ENCODE data around the gene TMEM178A. TPM values are rescaled to one million over a fixed set of nuclear protein-coding genes. Genes with fewer than 3 reads are reported as not detected.
A peak's percentile ranks its signal among the peaks of the same experiment; 100 is the strongest.

TMEM178A gene
- total RNA-seq, 1 donor from 2014 or later: 9.3 TPM

- no peak overlapping the region for H3K27ac Mint-ChIP-seq
- peaks cover 3% of the 10 kb centered on the region for H3K36me3 Mint-ChIP-seq
- no peak for TF ChIP-seq CTCF (conservative IDR thresholded peaks at IDR 0.05)
- no peaks in the 10 kb centered on the region for H3K27me3 Mint-ChIP-seq
- H3K4me1 Mint-ChIP-seq (ENCODE audit: unreplicated experiment): peaks cover 8% of the 10 kb centered on the region
- peaks cover 5% of the 10 kb centered on the region for H3K9me3 Mint-ChIP-seq
- no peak overlapping the region for H3K4me3 Mint-ChIP-seq
- DNase-seq (ENCODE audit: extremely low spot score, unreplicated experiment): no peak
Observed at GRCh38 chr2:39688181-39688580, 22.5 kb downstream of the TMEM178A start.

GRCh38 chr2:39689272-39689841, 23.6 kb downstream of the TMEM178A start:
- H3K9me3 Mint-ChIP-seq: peaks cover 5% of the 10 kb centered on the region
- H3K27me3 Mint-ChIP-seq: no peaks in the 10 kb centered on the region
- TF ChIP-seq CTCF (conservative IDR thresholded peaks at IDR 0.05): no peak
- no peak overlapping the region for H3K27ac Mint-ChIP-seq
- DNase-seq (ENCODE audit: extremely low spot score, unreplicated experiment): no peak
- peaks cover 3% of the 10 kb centered on the region for H3K36me3 Mint-ChIP-seq
- H3K4me3 Mint-ChIP-seq: no peak overlapping the region
- H3K4me1 Mint-ChIP-seq (ENCODE audit: unreplicated experiment): peaks cover 8% of the 10 kb centered on the region

GRCh38 chr2:39689876-39690275, 24.2 kb downstream of the TMEM178A start:
- no peak for TF ChIP-seq CTCF (conservative IDR thresholded peaks at IDR 0.05)
- peaks cover 3% of the 10 kb centered on the region for H3K36me3 Mint-ChIP-seq
- peaks cover 4% of the 10 kb centered on the region for H3K4me1 Mint-ChIP-seq (ENCODE audit: unreplicated experiment)
- DNase-seq (ENCODE audit: extremely low spot score, unreplicated experiment): no peak
- H3K4me3 Mint-ChIP-seq: no peak overlapping the region
- no peaks in the 10 kb centered on the region for H3K27me3 Mint-ChIP-seq
- H3K27ac Mint-ChIP-seq: no peak overlapping the region
- peaks cover 5% of the 10 kb centered on the region for H3K9me3 Mint-ChIP-seq

- Mint-ChIP-seq H3K4me1 (ENCODE audit: unreplicated experiment) (peaks cover 21% of the 10 kb centered on the region), H3K4me3 (no peak overlapping the region), H3K36me3 (peaks cover 3% of the 10 kb centered on the region), H3K27me3 (no peaks in the 10 kb centered on the region), H3K27ac (no peak overlapping the region), H3K9me3 (peaks cover 5% of the 10 kb centered on the region)
- DNase-seq (ENCODE audit: extremely low spot score, unreplicated experiment): no peak
- TF ChIP-seq CTCF (conservative IDR thresholded peaks at IDR 0.05): no peak
Observed at GRCh38 chr2:39693245-39693644, 27.5 kb downstream of the TMEM178A start.

- Mint-ChIP-seq H3K36me3 (no peaks in the 10 kb centered on the region), H3K9me3 (no peaks in the 10 kb centered on the region), H3K27me3 (no peaks in the 10 kb centered on the region), H3K27ac (peak overlapping the region; percentile 38), H3K4me1 (ENCODE audit: unreplicated experiment) (peaks cover 21% of the 10 kb centered on the region), H3K4me3 (no peak overlapping the region)
- DNase-seq (ENCODE audit: extremely low spot score, unreplicated experiment): no peak
- no peak for TF ChIP-seq CTCF (conservative IDR thresholded peaks at IDR 0.05)
Observed at GRCh38 chr2:39696101-39696553, 30.4 kb downstream of the TMEM178A start.
